Activated T-helper 1 cell treated with anti-CD3 and anti-CD28 coated beads, Interleukin-12 subunit alpha, Interleukin-12 subunit beta, Interleukin-2, Interleukin-4 antibody, amounts not matched to agents 30 ng/mL and 10 ng/mL and 1 ng/mL, durations not matched to agents 14 hours and 24 hours and 36 hours (primary cell): ENCODE measurements around the gene ADCY5. TPM values are rescaled to one million over a fixed set of nuclear protein-coding genes. Genes with fewer than 3 reads are reported as not detected.
A peak's percentile ranks its signal among the peaks of the same experiment; 100 is the strongest.

Experiments used
- DNase-seq: peaks from one replicate; pipeline ENCODE4 v3.0.0; 2021; ENCODE audit warnings: low spot score
- H3K27ac Mint-ChIP-seq: one replicate; pipeline ENCODE4 v1.8.0; 2021; ENCODE audit warnings: mild to moderate bottlenecking, mixed read lengths
- H3K27me3 Mint-ChIP-seq: one replicate; pipeline ENCODE4 v1.8.0; 2022; ENCODE audit warnings: mild to moderate bottlenecking, moderate library complexity, mixed read lengths; ENCODE audit not compliant: insufficient read depth
- H3K36me3 Mint-ChIP-seq: one replicate; pipeline ENCODE4 v1.8.0; 2021; ENCODE audit warnings: low read depth, mixed read lengths
- H3K4me1 Mint-ChIP-seq: one replicate; pipeline ENCODE4 v1.8.0; 2021; ENCODE audit warnings: low read depth, mixed read lengths
- H3K4me3 Mint-ChIP-seq: one replicate; pipeline ENCODE4 v1.8.0; 2021; ENCODE audit warnings: mild to moderate bottlenecking, moderate library complexity, mixed read lengths
- H3K9me3 Mint-ChIP-seq: one replicate; pipeline ENCODE4 v1.8.0; 2021; ENCODE audit warnings: mixed read lengths
- intact Hi-C: fragments of 100-400 bp; cut with micrococcal nuclease; formaldehyde crosslinking; loops from one replicate; pipeline ENCODE4 v1.15.1; 2024
- total RNA-seq: library from RNA; stranded (reverse); gene quantifications from 2 replicates; pipeline ENCODE4 v1.2.3, GENCODE V29; 2022

Gene ADCY5
- total RNA-seq, 1 donor from 2014 or later = not detected

- H3K36me3 Mint-ChIP-seq = peaks cover 1% of the 10 kb centered on the region
- no peaks in the 10 kb centered on the region for H3K9me3 Mint-ChIP-seq
- intact Hi-C loops = loop anchor here (2.0 kb wide), 1 partner anchor 101 kb away; no protein-coding TSS in a partner anchor
- peaks cover 53% of the 10 kb centered on the region for H3K27me3 Mint-ChIP-seq
- peaks cover 4% of the 10 kb centered on the region for H3K4me1 Mint-ChIP-seq
- H3K4me3 Mint-ChIP-seq = peak overlapping the region; percentile 3
- no peak overlapping the region for H3K27ac Mint-ChIP-seq
- DNase-seq = no peak
Observed at GRCh38 chr3:123449997-123450604, 1.2 kb upstream of the ADCY5 start.

- intact Hi-C loops = loop anchor here (2.0 kb wide), 1 partner anchor 101 kb away; no protein-coding TSS in a partner anchor
- DNase-seq = no peak
- no peak overlapping the region for H3K4me3 Mint-ChIP-seq
- peaks cover 60% of the 10 kb centered on the region for H3K27me3 Mint-ChIP-seq
- H3K4me1 Mint-ChIP-seq = peaks cover 4% of the 10 kb centered on the region
- H3K36me3 Mint-ChIP-seq = peaks cover 1% of the 10 kb centered on the region
- no peak overlapping the region for H3K27ac Mint-ChIP-seq
- H3K9me3 Mint-ChIP-seq = no peaks in the 10 kb centered on the region
Observed at GRCh38 chr3:123449102-123449996, 459 bp upstream of the ADCY5 start.

GRCh38 chr3:123447749-123448517 lies 957 bp downstream of the ADCY5 start:
- Mint-ChIP-seq H3K36me3 (peaks cover 1% of the 10 kb centered on the region), H3K4me1 (peaks cover 4% of the 10 kb centered on the region), H3K4me3 (no peak overlapping the region), H3K27ac (no peak overlapping the region), H3K27me3 (peaks cover 66% of the 10 kb centered on the region), H3K9me3 (no peaks in the 10 kb centered on the region)
- intact Hi-C loops = loop anchor here (1.0 to 2.0 kb wide), 3 partner anchors 41 to 111 kb away; no protein-coding TSS in a partner anchor
- peak; percentile 14 for DNase-seq

GRCh38 chr3:123447416-123447748 lies 1.5 kb downstream of the ADCY5 start:
- H3K4me1 Mint-ChIP-seq = peaks cover 4% of the 10 kb centered on the region
- H3K36me3 Mint-ChIP-seq = peaks cover 1% of the 10 kb centered on the region
- H3K9me3 Mint-ChIP-seq = no peaks in the 10 kb centered on the region
- peaks cover 63% of the 10 kb centered on the region for H3K27me3 Mint-ChIP-seq
- intact Hi-C loops = loop anchor here (2.0 kb wide), 1 partner anchor 111 kb away; no protein-coding TSS in a partner anchor
- no peak for DNase-seq
- H3K27ac Mint-ChIP-seq = no peak overlapping the region
- H3K4me3 Mint-ChIP-seq = no peak overlapping the region

GRCh38 chr3:123446610-123447109 lies 2.2 kb downstream of the ADCY5 start:
- no peaks in the 10 kb centered on the region for H3K9me3 Mint-ChIP-seq
- DNase-seq = no peak
- H3K27me3 Mint-ChIP-seq = peaks cover 57% of the 10 kb centered on the region
- intact Hi-C loops = loop anchor here (2.0 kb wide), 1 partner anchor 112 kb away; no protein-coding TSS in a partner anchor
- peak overlapping the region; percentile 48 for H3K27ac Mint-ChIP-seq
- peak overlapping the region; percentile 54 for H3K4me3 Mint-ChIP-seq
- peaks cover 4% of the 10 kb centered on the region for H3K4me1 Mint-ChIP-seq
- peaks cover 1% of the 10 kb centered on the region for H3K36me3 Mint-ChIP-seq

GRCh38 chr3:123446210-123446609 lies 2.7 kb downstream of the ADCY5 start:
- Mint-ChIP-seq H3K27ac (no peak overlapping the region), H3K9me3 (no peaks in the 10 kb centered on the region), H3K4me3 (no peak overlapping the region), H3K36me3 (peaks cover 1% of the 10 kb centered on the region), H3K4me1 (peaks cover 4% of the 10 kb centered on the region), H3K27me3 (peaks cover 52% of the 10 kb centered on the region)
- intact Hi-C loops = loop anchor here (2.0 kb wide), 1 partner anchor 113 kb away; no protein-coding TSS in a partner anchor
- no peak for DNase-seq

- intact Hi-C loops = loop anchor here (2.0 kb wide), 1 partner anchor 113 kb away; no protein-coding TSS in a partner anchor
- H3K4me3 Mint-ChIP-seq = no peak overlapping the region
- H3K27ac Mint-ChIP-seq = no peak overlapping the region
- H3K27me3 Mint-ChIP-seq = peaks cover 47% of the 10 kb centered on the region
- DNase-seq = no peak
- peaks cover 4% of the 10 kb centered on the region for H3K4me1 Mint-ChIP-seq
- H3K9me3 Mint-ChIP-seq = no peaks in the 10 kb centered on the region
- H3K36me3 Mint-ChIP-seq = peaks cover 1% of the 10 kb centered on the region
Observed at GRCh38 chr3:123445702-123446101, 3.2 kb downstream of the ADCY5 start.

GRCh38 chr3:123444744-123445143 lies 4.1 kb downstream of the ADCY5 start:
- peaks cover 38% of the 10 kb centered on the region for H3K27me3 Mint-ChIP-seq

GRCh38 chr3:123444023-123444422 lies 4.9 kb downstream of the ADCY5 start:
- H3K4me1 Mint-ChIP-seq = peaks cover 4% of the 10 kb centered on the region
- no peaks in the 10 kb centered on the region for H3K9me3 Mint-ChIP-seq
- H3K36me3 Mint-ChIP-seq = peaks cover 1% of the 10 kb centered on the region
- peaks cover 38% of the 10 kb centered on the region for H3K27me3 Mint-ChIP-seq
- no peak overlapping the region for H3K27ac Mint-ChIP-seq
- intact Hi-C loops = no loop called here
- H3K4me3 Mint-ChIP-seq = no peak overlapping the region
- DNase-seq = no peak

More at GRCh38 chr3:123444744-123445143, 4.1 kb downstream of the ADCY5 start:
- Mint-ChIP-seq H3K36me3 (peaks cover 1% of the 10 kb centered on the region), H3K27ac (no peak overlapping the region), H3K4me1 (peaks cover 4% of the 10 kb centered on the region), H3K9me3 (no peaks in the 10 kb centered on the region), H3K4me3 (no peak overlapping the region)
- intact Hi-C loops = no loop called here
- DNase-seq = no peak

GRCh38 chr3:123442908-123443307 lies 6.0 kb downstream of the ADCY5 start:
- DNase-seq = no peak
- intact Hi-C loops = no loop called here
- H3K36me3 Mint-ChIP-seq = peaks cover 1% of the 10 kb centered on the region
- H3K9me3 Mint-ChIP-seq = no peaks in the 10 kb centered on the region
- no peak overlapping the region for H3K27ac Mint-ChIP-seq
- H3K4me1 Mint-ChIP-seq = peaks cover 4% of the 10 kb centered on the region
- H3K4me3 Mint-ChIP-seq = no peak overlapping the region
- H3K27me3 Mint-ChIP-seq = peaks cover 38% of the 10 kb centered on the region

- peaks cover 4% of the 10 kb centered on the region for H3K4me1 Mint-ChIP-seq
- intact Hi-C loops = no loop called here
- no peaks in the 10 kb centered on the region for H3K9me3 Mint-ChIP-seq
Observed at GRCh38 chr3:123442125-123442524, 6.8 kb downstream of the ADCY5 start.

GRCh38 chr3:123439806-123440580 lies 8.9 kb downstream of the ADCY5 start:
- no peak overlapping the region for H3K27ac Mint-ChIP-seq
- no peaks in the 10 kb centered on the region for H3K4me1 Mint-ChIP-seq
- DNase-seq = no peak
- H3K36me3 Mint-ChIP-seq = no peaks in the 10 kb centered on the region
- H3K4me3 Mint-ChIP-seq = no peak overlapping the region
- peaks cover 16% of the 10 kb centered on the region for H3K27me3 Mint-ChIP-seq
- intact Hi-C loops = no loop called here
- no peaks in the 10 kb centered on the region for H3K9me3 Mint-ChIP-seq

More at GRCh38 chr3:123442125-123442524, 6.8 kb downstream of the ADCY5 start:
- no peak overlapping the region for H3K27ac Mint-ChIP-seq
- no peak for DNase-seq
- H3K4me3 Mint-ChIP-seq = no peak overlapping the region
- peaks cover 34% of the 10 kb centered on the region for H3K27me3 Mint-ChIP-seq
- peaks cover 1% of the 10 kb centered on the region for H3K36me3 Mint-ChIP-seq
